Measurements from ENCODE around the gene SIRT3. TPM values are rescaled to one million over a fixed set of nuclear protein-coding genes. Genes with fewer than 3 reads are reported as not detected.

SIRT3 gene
- total RNA-seq, 4 donors from 2014 or later = 12.6 to 18.4 (median 14.2) TPM

DNA sequence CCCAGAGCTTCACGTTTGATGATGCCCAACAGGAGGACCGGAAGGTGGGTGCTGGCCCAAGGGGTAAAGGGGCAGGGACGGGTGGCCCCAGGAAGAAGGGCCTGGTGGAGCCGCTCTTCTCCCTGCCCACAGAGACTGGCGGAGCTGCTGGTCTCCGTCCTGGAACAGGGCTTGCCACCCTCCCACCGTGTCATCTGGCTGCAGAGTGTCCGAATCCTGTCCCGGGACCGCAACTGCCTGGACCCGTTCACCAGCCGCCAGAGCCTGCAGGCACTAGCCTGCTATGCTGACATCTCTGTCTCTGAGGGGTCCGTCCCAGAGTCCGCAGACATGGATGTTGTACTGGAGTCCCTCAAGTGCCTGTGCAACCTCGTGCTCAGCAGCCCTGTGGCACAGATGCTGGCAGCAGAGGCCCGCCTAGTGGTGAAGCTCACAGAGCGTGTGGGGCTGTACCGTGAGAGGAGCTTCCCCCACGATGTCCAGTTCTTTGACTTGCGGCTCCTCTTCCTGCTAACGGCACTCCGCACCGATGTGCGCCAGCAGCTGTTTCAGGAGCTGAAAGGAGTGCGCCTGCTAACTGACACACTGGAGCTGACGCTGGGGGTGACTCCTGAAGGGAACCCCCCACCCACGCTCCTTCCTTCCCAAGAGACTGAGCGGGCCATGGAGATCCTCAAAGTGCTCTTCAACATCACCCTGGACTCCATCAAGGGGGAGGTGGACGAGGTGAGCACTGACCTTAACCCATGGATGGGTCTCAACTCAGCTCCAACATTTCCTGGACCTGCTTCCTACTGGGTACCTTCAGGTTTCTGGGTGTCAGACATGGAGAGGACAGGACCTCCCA is 26.6 kb downstream of the SIRT3 start:
- TF ChIP-seq CTCF (IDR thresholded peaks at IDR 0.05) (no peak), POLR2A (IDR thresholded peaks at IDR 0.05) (no peak)
- DNase-seq (ENCODE audit: low spot score in 2 of 2) = peak in 1 of 2 donors; percentile 87
- peak overlapping the region; percentile 78 for H3K4me3 ChIP-seq (ENCODE audit: low read depth, poor library complexity, severe bottlenecking)
- intact Hi-C loops (cut with DNase I; ENCODE audit: low total_unique reads) = loop anchor here (1.0 kb wide), 1 partner anchor 33 kb away; no protein-coding TSS in a partner anchor
- WGBS, 2 donors = 41 to 45% methylated on average over 25 to 29 of the region's 29 CpGs

DNA sequence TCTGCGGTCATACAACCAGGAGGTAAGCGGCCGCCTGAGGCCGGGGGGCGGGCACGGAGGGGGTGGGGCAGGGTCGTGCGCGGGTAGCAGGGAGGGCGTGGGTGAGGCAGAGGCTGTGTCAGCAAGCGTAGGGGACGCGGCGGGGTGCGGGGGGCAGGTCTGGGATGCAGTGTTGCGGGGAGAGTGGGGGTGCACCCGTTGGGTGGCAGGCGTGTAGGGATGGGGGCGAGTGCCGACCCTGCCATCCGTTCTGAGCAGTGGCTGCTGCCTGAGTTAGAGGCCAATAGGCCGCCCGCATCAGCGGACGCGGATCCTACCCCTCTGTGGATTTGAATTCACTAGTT is 27.3 kb downstream of the SIRT3 start:
- H3K4me3 ChIP-seq (ENCODE audit: low read depth, poor library complexity, severe bottlenecking) = peak overlapping the region; percentile 78
- intact Hi-C loops (cut with DNase I; ENCODE audit: low total_unique reads) = loop anchor here (1.0 kb wide), 1 partner anchor 33 kb away; no protein-coding TSS in a partner anchor
- no peak for TF ChIP-seq CTCF (IDR thresholded peaks at IDR 0.05)
- no peak for TF ChIP-seq POLR2A (IDR thresholded peaks at IDR 0.05)
- WGBS, 2 donors = 0 to 1% methylated on average over 23 to 25 of the region's 26 CpGs
- DNase-seq (ENCODE audit: low spot score in 2 of 2) = no peak

- 0% methylated on average over 47 of the region's 57 CpGs for WGBS, 2 donors
- intact Hi-C loops (cut with DNase I; ENCODE audit: low total_unique reads) = no loop called here
- H3K4me3 ChIP-seq (ENCODE audit: low read depth, poor library complexity, severe bottlenecking) = peak overlapping the region; percentile 78
- TF ChIP-seq POLR2A (IDR thresholded peaks at IDR 0.05) (peak in 1 of 2 donors; percentile 65), CTCF (IDR thresholded peaks at IDR 0.05) (no peak)
- peak; percentile 63 to 96 for DNase-seq (ENCODE audit: low spot score in 2 of 2)
These were observed 27.8 kb downstream of the SIRT3 start for GRCh38 chr11:208181-208916.

- intact Hi-C loops (cut with DNase I; ENCODE audit: low total_unique reads) = no loop called here
- DNase-seq (ENCODE audit: low spot score in 2 of 2) = peak in 1 of 2 donors; percentile 46
These were observed 28.3 kb downstream of the SIRT3 start for GRCh38 chr11:207863-208180.

DNA sequence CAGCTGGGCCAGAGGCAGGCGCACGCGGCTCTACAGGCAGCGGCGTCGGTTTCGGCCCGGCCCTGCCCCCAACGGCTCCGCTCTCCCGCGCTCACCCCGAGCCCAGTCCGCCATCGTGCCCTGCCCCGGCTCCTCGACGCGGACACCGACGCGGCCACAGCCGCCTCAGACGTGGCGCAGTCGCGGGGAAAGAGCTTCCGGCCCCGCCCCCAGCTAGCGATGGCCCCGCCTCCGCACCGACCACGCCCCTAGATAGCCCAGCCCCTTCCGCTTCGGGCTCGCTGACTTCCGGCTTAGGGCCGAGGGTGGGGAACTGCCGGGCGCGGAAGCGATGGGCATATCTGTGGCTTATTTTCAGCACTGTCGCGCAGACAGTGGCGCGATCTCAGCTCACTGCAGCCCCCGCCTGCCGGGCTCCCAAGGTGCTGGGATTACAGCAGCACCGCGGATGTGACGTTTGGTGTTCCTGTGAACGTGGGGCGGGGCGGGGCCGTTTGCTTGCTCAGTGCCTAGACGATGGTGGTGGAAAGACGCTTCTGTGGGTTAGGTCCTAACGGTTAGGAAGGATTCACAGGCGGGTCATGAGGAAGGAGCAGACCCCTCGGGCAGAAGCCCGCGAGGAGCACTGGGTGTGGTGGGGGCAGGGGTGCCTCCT is 28.8 kb downstream of the SIRT3 start, which contains the start of the genes BET1L and RIC8A:
Gene BET1L, minus strand, starts transcription at position 192 of the 655 bp plus-strand sequence. Its CDS starts 78 bp downstream, at position 114.
Gene RIC8A, plus strand, starts transcription at position 501 of the 655 bp plus-strand sequence. CDS start 1,147 bp downstream, outside the sequence.
- peak; percentile 96 to 99 for DNase-seq (ENCODE audit: low spot score in 2 of 2)
- peak within 1 kb of the TSS; percentile 91 for H3K4me3 ChIP-seq (ENCODE audit: low read depth, poor library complexity, severe bottlenecking)
- intact Hi-C loops (cut with DNase I; ENCODE audit: low total_unique reads) = no loop called here
- 0 to 1% methylated on average over 20 to 28 of the region's 63 CpGs for WGBS, 2 donors
- TF ChIP-seq CTCF (IDR thresholded peaks at IDR 0.05) (no peak), POLR2A (IDR thresholded peaks at IDR 0.05) (peak in 1 of 2 donors; percentile 59)

More at GRCh38 chr11:207863-208180, 28.3 kb downstream of the SIRT3 start:
- H3K4me3 ChIP-seq (ENCODE audit: low read depth, poor library complexity, severe bottlenecking) = peak overlapping the region; percentile 78
- WGBS, 2 donors = 0% methylated on average over 25 to 27 of the region's 27 CpGs
- no peak for TF ChIP-seq POLR2A (IDR thresholded peaks at IDR 0.05)
- no peak for TF ChIP-seq CTCF (IDR thresholded peaks at IDR 0.05)
